ENCODE results near the gene AUTS2. TPM values are rescaled to one million over a fixed set of nuclear protein-coding genes. Genes with fewer than 3 reads are reported as not detected.

Gene AUTS2
- total RNA-seq, 4 donors from 2014 or later = 29.8 to 114 (median 59.4) TPM

DNA sequence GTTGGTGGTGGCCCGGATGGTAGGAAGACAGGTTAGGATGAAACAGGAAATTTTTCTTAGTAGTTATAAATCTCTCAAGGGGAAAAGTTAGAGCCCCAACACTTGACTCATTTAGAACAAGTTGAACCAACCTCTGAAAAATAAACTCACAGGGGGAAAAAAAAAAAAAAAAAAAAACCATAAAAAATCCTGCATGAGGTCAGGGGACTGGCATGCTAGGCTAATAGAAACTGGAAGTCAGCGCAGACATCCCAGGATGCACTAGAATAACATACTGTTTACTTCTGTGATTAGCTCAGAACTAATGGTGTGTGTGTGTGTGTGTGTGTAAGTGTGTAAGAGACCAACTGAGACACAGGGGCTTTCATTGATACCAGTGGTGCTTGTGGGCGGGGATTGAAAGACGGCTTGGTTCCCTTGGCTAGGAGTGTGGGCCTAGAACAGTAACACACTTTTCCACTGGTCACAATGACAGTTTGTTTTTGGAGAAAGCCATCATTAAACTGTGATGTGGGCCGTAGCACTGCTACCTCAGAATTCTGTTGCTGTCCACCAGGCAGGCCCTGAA is 1042.1 kb downstream of the AUTS2 start:
- H3K36me3 ChIP-seq = no peaks in the 10 kb centered on the region
- TF ChIP-seq, protein P1, sequence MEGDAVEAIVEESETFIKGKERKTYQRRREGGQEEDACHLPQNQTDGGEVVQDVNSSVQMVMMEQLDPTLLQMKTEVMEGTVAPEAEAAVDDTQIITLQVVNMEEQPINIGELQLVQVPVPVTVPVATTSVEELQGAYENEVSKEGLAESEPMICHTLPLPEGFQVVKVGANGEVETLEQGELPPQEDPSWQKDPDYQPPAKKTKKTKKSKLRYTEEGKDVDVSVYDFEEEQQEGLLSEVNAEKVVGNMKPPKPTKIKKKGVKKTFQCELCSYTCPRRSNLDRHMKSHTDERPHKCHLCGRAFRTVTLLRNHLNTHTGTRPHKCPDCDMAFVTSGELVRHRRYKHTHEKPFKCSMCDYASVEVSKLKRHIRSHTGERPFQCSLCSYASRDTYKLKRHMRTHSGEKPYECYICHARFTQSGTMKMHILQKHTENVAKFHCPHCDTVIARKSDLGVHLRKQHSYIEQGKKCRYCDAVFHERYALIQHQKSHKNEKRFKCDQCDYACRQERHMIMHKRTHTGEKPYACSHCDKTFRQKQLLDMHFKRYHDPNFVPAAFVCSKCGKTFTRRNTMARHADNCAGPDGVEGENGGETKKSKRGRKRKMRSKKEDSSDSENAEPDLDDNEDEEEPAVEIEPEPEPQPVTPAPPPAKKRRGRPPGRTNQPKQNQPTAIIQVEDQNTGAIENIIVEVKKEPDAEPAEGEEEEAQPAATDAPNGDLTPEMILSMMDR (IDR thresholded peaks at IDR 0.05) = no peak
- TF ChIP-seq POLR2AphosphoS5 (IDR thresholded peaks at IDR 0.05) (no peak), EP300 (IDR thresholded peaks at IDR 0.05; ENCODE audit: low read depth) (no peak), POLR2A (IDR thresholded peaks at IDR 0.05) (no peak)
- H3K4me3 ChIP-seq = no peak overlapping the region
- no peak for DNase-seq
- no peak overlapping the region for H3K27ac ChIP-seq
- intact Hi-C loops (cut with DNase I; ENCODE audit: low total_unique reads) = no loop called here
- no peaks in the 10 kb centered on the region for H3K27me3 ChIP-seq
- WGBS, 2 donors (ENCODE audit: low coverage in 1 of 2) = 86% methylated on average over 5 of the region's 5 CpGs; no CpG with 5 or more reads in 1 of the 2 donors
- in situ Hi-C loops (cut with MboI; ENCODE audit: low pct_ligation_motif_present in 1 of 4, low pct_unique_long_range_greater_than_20kb in 1 of 4, low sequenced_read_pairs in 3 of 4) = no loop called here
- H3K9me3 ChIP-seq = no peaks in the 10 kb centered on the region
- peaks cover 0 to 16% (median 7%) of the 10 kb centered on the region in 4 donors for H3K4me1 ChIP-seq

DNA sequence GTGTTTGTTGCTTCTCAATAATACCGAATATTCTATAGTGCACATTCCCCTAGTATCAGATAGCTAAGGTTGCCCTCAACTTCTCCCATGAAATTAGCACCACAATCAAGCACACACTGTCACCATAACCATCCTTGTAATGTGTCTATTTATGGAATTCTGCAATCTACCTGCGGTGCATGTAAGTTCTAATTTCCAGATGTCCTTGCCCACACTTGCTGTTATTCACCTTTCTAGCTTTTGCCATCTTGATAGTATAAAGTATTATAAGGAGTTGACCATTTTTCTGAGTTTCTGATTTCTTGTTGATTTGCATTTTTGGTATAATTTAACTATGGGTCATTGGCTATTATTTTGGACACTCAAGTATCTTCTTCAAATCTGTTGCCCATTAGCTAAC is 1043.6 kb downstream of the AUTS2 start:
- in situ Hi-C loops (cut with MboI; ENCODE audit: low pct_ligation_motif_present in 1 of 4, low pct_unique_long_range_greater_than_20kb in 1 of 4, low sequenced_read_pairs in 3 of 4) (no loop called here), intact Hi-C loops (cut with DNase I; ENCODE audit: low total_unique reads) (no loop called here)
- WGBS, 2 donors (ENCODE audit: low coverage in 1 of 2) = 75 to 93% methylated on average over 2 of the region's 2 CpGs
- DNase-seq = no peak
- TF ChIP-seq POLR2A (IDR thresholded peaks at IDR 0.05) = no peak
- TF ChIP-seq POLR2AphosphoS5 (IDR thresholded peaks at IDR 0.05) = no peak
- TF ChIP-seq, protein P1 (IDR thresholded peaks at IDR 0.05) = no peak
- H3K36me3 ChIP-seq = no peaks in the 10 kb centered on the region
- no peak overlapping the region for H3K4me3 ChIP-seq
- H3K27ac ChIP-seq = no peak overlapping the region
- H3K4me1 ChIP-seq = peaks cover 0 to 16% (median 7%) of the 10 kb centered on the region in 4 donors
- no peaks in the 10 kb centered on the region for H3K27me3 ChIP-seq
- no peaks in the 10 kb centered on the region for H3K9me3 ChIP-seq

DNA sequence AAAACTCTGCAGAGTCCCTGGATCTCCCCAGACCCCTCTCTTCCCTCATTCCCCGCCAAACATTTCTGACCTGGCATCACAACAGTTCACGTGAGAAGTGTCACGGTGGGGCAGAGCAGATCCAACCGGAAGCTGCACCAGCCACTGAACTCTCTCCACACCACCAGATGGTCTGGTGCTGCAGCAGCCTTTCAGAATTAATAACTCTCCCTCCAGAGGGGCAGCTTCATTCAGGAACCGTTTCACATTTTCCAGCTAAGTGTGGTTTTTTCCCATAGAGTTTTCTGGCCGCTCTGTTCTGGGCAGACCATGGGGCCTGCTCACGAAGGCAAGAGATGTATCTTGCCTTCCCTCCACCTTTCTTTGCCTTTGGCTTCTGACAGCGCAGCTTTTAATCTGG is 1047.0 kb downstream of the AUTS2 start:
- H3K9me3 ChIP-seq = no peaks in the 10 kb centered on the region
- no peaks in the 10 kb centered on the region for H3K4me1 ChIP-seq
- no peak for DNase-seq
- H3K27me3 ChIP-seq = no peaks in the 10 kb centered on the region
- TF ChIP-seq POLR2AphosphoS5 (IDR thresholded peaks at IDR 0.05) = no peak
- no peak for TF ChIP-seq POLR2A (IDR thresholded peaks at IDR 0.05)
- TF ChIP-seq, protein P1 (IDR thresholded peaks at IDR 0.05) = no peak
- TF ChIP-seq EP300 (IDR thresholded peaks at IDR 0.05; ENCODE audit: low read depth) = no peak
- intact Hi-C loops (cut with DNase I; ENCODE audit: low total_unique reads) = no loop called here
- WGBS, 2 donors (ENCODE audit: low coverage in 1 of 2) = 85 to 91% methylated on average over 2 to 8 of the region's 8 CpGs
- in situ Hi-C loops (cut with MboI; ENCODE audit: low pct_ligation_motif_present in 1 of 4, low pct_unique_long_range_greater_than_20kb in 1 of 4, low sequenced_read_pairs in 3 of 4) = no loop called here
- H3K36me3 ChIP-seq = no peaks in the 10 kb centered on the region
- no peak overlapping the region for H3K4me3 ChIP-seq
- no peak overlapping the region for H3K27ac ChIP-seq

GRCh38 chr7:70645876-70646351 is 1047.6 kb downstream of the AUTS2 start:
- Histone ChIP-seq H3K27me3 (no peaks in the 10 kb centered on the region), H3K4me1 (no peaks in the 10 kb centered on the region), H3K36me3 (no peaks in the 10 kb centered on the region), H3K4me3 (no peak overlapping the region), H3K27ac (no peak overlapping the region), H3K9me3 (no peaks in the 10 kb centered on the region)
- no peak for DNase-seq
- no peak for TF ChIP-seq POLR2A (IDR thresholded peaks at IDR 0.05)
- no peak for TF ChIP-seq EP300 (IDR thresholded peaks at IDR 0.05; ENCODE audit: low read depth)
- TF ChIP-seq POLR2AphosphoS5 (IDR thresholded peaks at IDR 0.05) = no peak
- TF ChIP-seq, protein P1 (IDR thresholded peaks at IDR 0.05) = no peak
- intact Hi-C loops (cut with DNase I; ENCODE audit: low total_unique reads) (no loop called here), in situ Hi-C loops (cut with MboI; ENCODE audit: low pct_ligation_motif_present in 1 of 4, low pct_unique_long_range_greater_than_20kb in 1 of 4, low sequenced_read_pairs in 3 of 4) (no loop called here)
- 88 to 94% methylated on average over 5 to 10 of the region's 10 CpGs for WGBS, 2 donors (ENCODE audit: low coverage in 1 of 2)
